Measurements from ENCODE around the gene HIVEP1. TPM values are rescaled to one million over a fixed set of nuclear protein-coding genes. Genes with fewer than 3 reads are reported as not detected.

The HIVEP1 gene
- total and polyA plus RNA-seq, 2 of the 8 experiments (the other 6 are each of a cell fraction or from before 2014, with no cell fraction given) = 22.6 to 23.1 TPM

GRCh38 chr6:12160326-12160725, 148.2 kb downstream of the HIVEP1 start:
- H4K8ac ChIP-seq (ENCODE audit: extremely low read depth, insufficient read depth, low read length) = no peak overlapping the region
- no peak overlapping the region for H3K9ac ChIP-seq (replicated peaks in 1 of 4; ENCODE audit: extremely low read depth in 1 of 4, low read depth in 3 of 4, low read length in 3 of 4)
- H2BK120ac ChIP-seq (replicated peaks; ENCODE audit: low read depth, low read length) = no peak overlapping the region
- peaks cover 0 to 11% of the 10 kb centered on the region in 2 experiments; a peak in 1 of 4 replicates for H3K79me2 ChIP-seq (ENCODE audit: control insufficient read depth in 1 of 2, insufficient read depth in 2 of 2, low read length in 2 of 2)
- DNase-seq (ENCODE audit: low read depth in 1 of 2, low spot score in 2 of 2) = no peak
- peaks cover 7 to 19% (median 17%) of the 10 kb centered on the region in 4 experiments for H3K36me3 ChIP-seq (ENCODE audit: control insufficient read depth in 2 of 4, insufficient read depth in 4 of 4, low read length in 3 of 4)
- H3K23ac ChIP-seq (ENCODE audit: insufficient read length) = no peak overlapping the region
- H2BK12ac ChIP-seq (ENCODE audit: low read depth, low read length) = no peak overlapping the region
- no peak overlapping the region for H2AFZ ChIP-seq (ENCODE audit: low read length)
- no peak overlapping the region; the same call in 1 of the 2 replicates for H2BK5ac ChIP-seq (ENCODE audit: low read depth, low read length)
- no peak for FAIRE-seq
- H2AK5ac ChIP-seq (ENCODE audit: low read depth, low read length) = no peak overlapping the region
- no peak overlapping the region for H3K18ac ChIP-seq (ENCODE audit: extremely low read depth, low read length)
- CTCF ChIA-PET (ENCODE audit: partially characterized antibody) = interaction anchor here (0.7 to 1.6 kb wide), 10 partner anchors 8 to 564 kb away, joined by 3 to 5 read pairs (median 4); no protein-coding TSS in a partner anchor
- TF ChIP-seq BRCA1 (IDR thresholded peaks at IDR 0.05; ENCODE audit: low read depth, low read length) = no peak
- no peak overlapping the region for H3K4ac ChIP-seq (replicated peaks; ENCODE audit: insufficient read length, low read depth, low read length)
- POLR2A ChIA-PET (ENCODE audit: partially characterized antibody) = no interaction called here
- H4K20me1 ChIP-seq (replicated peaks in 1 of 2; ENCODE audit: control insufficient read depth in 1 of 2, insufficient read depth in 2 of 2, low read length in 2 of 2) = no peaks in the 10 kb centered on the region
- no peak overlapping the region for H4K91ac ChIP-seq (replicated peaks; ENCODE audit: insufficient read length, low read length)
- 75% methylated on average over 4 of the region's 4 CpGs; no CpG with 5 or more reads in 1 of the 2 experiments for whole genome bisulfite sequencing, 2 experiments (ENCODE audit: extremely low coverage in 1 of 2, insufficient coverage in 1 of 2, insufficient read length in 1 of 2, insufficient replicate concordance in 2 of 2, low coverage in 1 of 2, low lambda C conversion rate in 2 of 2, missing lambda C conversion rate in 1 of 2)
- H3K27ac ChIP-seq (ENCODE audit: low read depth, low read length) = no peak overlapping the region
- H3K4me1 ChIP-seq (replicated peaks in 1 of 4; ENCODE audit: control insufficient read depth in 3 of 4, insufficient read depth in 4 of 4, low read length in 3 of 4) = no peaks in the 10 kb centered on the region
- H3K9me3 ChIP-seq (ENCODE audit: insufficient read depth in 2 of 2, low read depth in 1 of 2, low read length in 1 of 2) = no peaks in the 10 kb centered on the region
- H3K27me3 ChIP-seq (replicated peaks in 1 of 4; ENCODE audit: control insufficient read depth in 3 of 4, extremely low read depth in 1 of 4, insufficient read depth in 3 of 4, low read length in 3 of 4) = no peaks in the 10 kb centered on the region
- H3K4me2 ChIP-seq (ENCODE audit: insufficient read depth in 1 of 2, low read depth in 2 of 2, low read length in 2 of 2) = no peak overlapping the region
- H3K14ac ChIP-seq (ENCODE audit: insufficient read length) = no peak overlapping the region
- H3K23me2 ChIP-seq (ENCODE audit: low read depth, low read length) = no peaks in the 10 kb centered on the region
- H2BK15ac ChIP-seq (ENCODE audit: low read length) = no peak overlapping the region
- no peak overlapping the region for H2BK20ac ChIP-seq (ENCODE audit: low read length)
- no peak overlapping the region for H3K4me3 ChIP-seq (ENCODE audit: extremely low read depth in 1 of 4, insufficient read depth in 2 of 4, low read depth in 3 of 4, low read length in 4 of 4)
- H3K56ac ChIP-seq (replicated peaks; ENCODE audit: insufficient read length, low read depth, low read length) = no peak overlapping the region
- no peak overlapping the region for H4K5ac ChIP-seq (ENCODE audit: insufficient read length, low read depth, low read length)
- no peaks in the 10 kb centered on the region for H3K79me1 ChIP-seq (ENCODE audit: low read depth, low read length)
